OCI-LY1 (cell line): ENCODE measurements around the gene SDCCAG8.

Source experiments
- CTCF ChIP-seq: fragments of 200-600 bp; sonication (generic), shearing (Covaris generic); IDR thresholded peaks from 2 replicates; pipeline ENCODE4 v1.5.1; 2017; ENCODE audit warnings: mild to moderate bottlenecking, antibody characterized with exemption, low read length, moderate library complexity, mixed read lengths
- EZH2 ChIP-seq: fragments of 200-600 bp; sonication (generic), shearing (Covaris generic); IDR thresholded peaks from 2 replicates; pipeline ENCODE4 v1.8.0; 2017; ENCODE audit warnings: borderline replicate concordance, mixed run types, mild to moderate bottlenecking, antibody characterized with exemption, low read length, moderate library complexity, mixed read lengths

GRCh38 chr1:243216741-243217140 lies 39.1 kb upstream of the SDCCAG8 start:
- TF ChIP-seq CTCF (no peak), EZH2 (no peak)
